Measurements from ENCODE around the gene ZFP37.
A peak's percentile ranks its signal among the peaks of the same experiment; 100 is the strongest.
"Not testable (repeated sequence)": the region's sequence is repeated elsewhere in the genome, so short reads cannot be mapped to it uniquely, and the experiment has no call there.

ZFP37 gene

GRCh38 chr9:113056191-113057106 lies at the start of gene ZFP37:
Gene ZFP37, minus strand, starts transcription at chr9:113056724. Its CDS starts 36 bp downstream, at chr9:113056688.
- peak; percentile 43 to 67 for DNase-seq (ENCODE audit: extremely low read depth in 1 of 2, low read depth in 1 of 2)

DNA sequence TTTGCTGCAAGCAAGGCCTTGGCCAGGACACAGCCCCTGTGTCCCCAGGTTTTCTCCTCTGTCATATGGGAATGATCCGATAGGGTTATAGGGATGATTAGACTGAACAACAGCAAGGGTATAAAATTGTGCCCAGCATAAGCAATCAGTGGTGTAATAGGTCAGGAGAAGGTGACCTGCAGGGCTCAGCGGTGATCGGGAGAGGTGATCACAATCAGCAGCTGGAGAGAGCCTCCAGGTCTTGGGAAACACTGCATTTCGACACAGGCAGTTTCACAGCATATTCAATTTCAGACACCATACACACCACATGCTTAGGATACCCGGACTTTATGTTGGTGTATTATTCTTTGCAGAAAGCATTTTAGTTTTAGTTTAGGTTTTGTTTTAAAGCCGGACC lies 48.8 kb upstream of the ZFP37 start:
- not testable (repeated sequence) for DNase-seq (ENCODE audit: extremely low read depth in 1 of 2, low read depth in 1 of 2)

GRCh38 chr9:113095561-113095960 lies 39.0 kb upstream of the ZFP37 start:
- no peak for DNase-seq (ENCODE audit: extremely low read depth in 1 of 2, low read depth in 1 of 2)

- not testable (repeated sequence) for DNase-seq (ENCODE audit: extremely low read depth in 1 of 2, low read depth in 1 of 2)
Observed at GRCh38 chr9:113089924-113090323, 33.4 kb upstream of the ZFP37 start.

DNA sequence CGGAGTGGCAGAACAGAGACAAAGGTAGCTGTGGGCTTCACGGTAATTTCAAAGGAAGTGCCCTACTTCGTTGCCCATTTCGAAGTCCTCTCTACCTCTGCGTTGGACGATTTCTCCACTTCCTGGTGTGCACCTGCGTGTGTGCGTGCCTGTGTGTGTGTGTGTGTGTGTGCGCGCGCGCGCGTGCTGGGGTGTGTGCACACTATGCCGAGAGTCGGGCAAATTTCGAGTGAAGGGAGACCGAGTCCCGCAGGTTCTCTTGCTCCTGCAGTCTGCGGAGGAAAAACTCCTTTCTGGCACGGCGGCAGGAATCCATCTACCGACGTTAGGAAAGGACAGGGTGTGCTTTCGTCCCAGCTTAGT lies 32.6 kb upstream of the ZFP37 start:
- DNase-seq (ENCODE audit: extremely low read depth in 1 of 2, low read depth in 1 of 2) = not testable (repeated sequence)

- DNase-seq (ENCODE audit: extremely low read depth in 1 of 2, low read depth in 1 of 2) = not testable (repeated sequence)
Observed at GRCh38 chr9:113088456-113089142, 32.1 kb upstream of the ZFP37 start.

DNA sequence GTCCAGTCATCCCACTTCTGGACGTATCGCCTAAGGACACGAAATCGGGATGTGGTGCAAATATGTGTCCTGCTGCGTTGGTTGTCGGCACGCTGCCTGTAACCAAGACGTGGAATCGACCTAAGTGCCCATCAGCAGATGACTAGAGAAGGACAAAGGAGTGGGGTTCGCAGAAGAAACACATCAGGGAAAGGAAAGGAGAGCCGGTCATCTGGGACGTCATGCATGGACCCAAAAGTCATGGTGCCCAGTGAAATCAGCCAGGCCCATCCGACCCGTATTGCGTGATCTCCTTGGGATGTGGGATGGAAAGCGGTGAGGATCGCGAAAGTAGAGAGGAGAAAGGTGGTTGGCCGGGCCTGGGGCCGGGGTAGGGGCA lies 6.4 kb upstream of the ZFP37 start:
- not testable (repeated sequence) for DNase-seq (ENCODE audit: extremely low read depth in 1 of 2, low read depth in 1 of 2)

DNA sequence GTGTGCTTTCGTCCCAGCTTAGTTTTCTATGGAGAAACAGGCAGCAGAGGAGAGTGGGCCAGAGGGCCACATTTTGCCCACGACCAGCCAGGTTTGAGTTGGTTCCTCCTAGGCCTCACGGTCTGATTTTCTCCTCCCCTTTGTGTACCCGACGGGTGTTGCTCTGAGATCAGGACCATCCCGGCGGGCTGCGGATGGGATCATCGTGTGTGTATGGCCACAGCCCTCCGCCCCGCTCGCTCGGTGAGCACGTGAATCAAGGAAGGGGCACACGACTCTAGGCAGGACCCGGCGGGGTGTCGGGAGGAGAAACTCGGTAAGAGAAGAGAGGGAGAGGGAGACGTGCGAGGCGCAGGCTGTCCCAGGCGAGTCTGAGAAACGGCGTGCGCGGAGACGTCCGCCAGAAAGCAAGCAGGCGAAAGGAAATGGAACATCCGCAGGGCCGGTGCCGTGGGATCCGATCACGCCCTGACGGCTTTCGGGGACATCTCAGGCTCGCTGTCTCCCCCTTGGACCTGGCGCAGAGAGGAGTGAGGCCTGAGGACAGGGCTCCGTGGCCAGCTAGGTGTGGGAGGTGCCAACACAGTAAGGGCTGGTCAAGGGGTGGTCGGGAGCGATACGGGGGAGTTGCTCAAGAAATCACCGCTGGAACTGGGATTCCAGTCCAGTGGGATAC lies 5.9 kb upstream of the ZFP37 start:
- DNase-seq (ENCODE audit: extremely low read depth in 1 of 2, low read depth in 1 of 2) = not testable (repeated sequence)

GRCh38 chr9:113061072-113061850 lies 4.7 kb upstream of the ZFP37 start:
- not testable (repeated sequence) for DNase-seq (ENCODE audit: extremely low read depth in 1 of 2, low read depth in 1 of 2)

DNA sequence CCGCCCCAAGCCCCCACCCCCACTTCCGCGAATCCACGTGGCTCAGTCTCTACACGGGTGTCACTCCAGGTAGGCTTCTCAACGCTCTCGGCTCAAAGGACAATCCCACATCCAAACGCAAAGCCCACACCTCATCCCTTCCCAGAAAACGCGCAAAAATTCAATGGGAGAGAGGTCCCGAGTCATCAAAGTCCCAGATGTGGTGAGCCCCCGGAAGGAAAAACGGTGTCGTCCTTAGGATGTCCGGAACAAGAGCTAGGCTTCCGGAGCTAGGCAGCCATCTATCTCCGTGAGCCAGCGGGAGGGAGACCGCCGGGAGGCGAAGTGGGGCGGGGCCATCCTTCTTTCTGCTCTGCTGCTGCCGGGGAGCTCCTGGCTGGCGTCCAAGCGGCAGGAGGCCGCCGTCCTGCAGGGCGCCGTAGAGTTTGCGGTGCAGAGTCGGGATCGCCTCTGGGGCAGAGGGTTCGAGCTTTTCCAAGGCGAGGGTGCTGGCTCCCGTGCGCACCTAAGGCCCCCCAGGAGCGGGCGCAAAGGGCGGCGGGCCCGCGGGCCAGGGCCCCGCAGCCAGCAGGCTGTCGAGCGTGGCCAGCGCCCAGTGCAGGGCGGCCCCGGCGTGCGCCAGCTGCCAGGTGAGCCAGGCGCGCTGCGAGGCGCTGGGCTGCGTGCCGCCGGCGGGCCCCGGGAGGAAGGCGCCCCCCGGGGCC lies 3.2 kb upstream of the ZFP37 start:
- not testable (repeated sequence) for DNase-seq (ENCODE audit: extremely low read depth in 1 of 2, low read depth in 1 of 2)

GRCh38 chr9:113057193-113057592 lies 669 bp upstream of the ZFP37 start:
- no peak for DNase-seq (ENCODE audit: extremely low read depth in 1 of 2, low read depth in 1 of 2)

GRCh38 chr9:113042884-113043657 lies 13.5 kb downstream of the ZFP37 start:
- no peak for DNase-seq (ENCODE audit: extremely low read depth in 1 of 2, low read depth in 1 of 2)

DNA sequence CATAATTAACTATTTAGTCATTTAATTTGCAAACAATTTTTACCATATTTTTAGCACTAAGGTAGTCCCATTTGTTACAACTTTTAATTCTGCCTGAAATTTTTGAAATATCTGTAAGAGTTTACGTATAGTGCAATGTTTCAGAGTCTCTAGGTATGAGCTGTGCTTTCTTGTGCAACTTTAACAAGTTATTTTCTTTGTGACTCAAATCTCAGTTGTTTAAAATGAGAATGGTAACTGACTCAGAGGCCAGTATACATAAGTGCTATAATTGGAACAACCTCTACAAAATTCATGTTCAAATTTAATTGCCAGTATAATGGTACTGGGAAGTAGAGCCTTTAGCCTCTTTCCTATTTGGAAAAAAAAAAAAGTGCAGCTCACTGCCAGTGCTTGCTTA lies 30.3 kb downstream of the ZFP37 start:
- DNase-seq (ENCODE audit: extremely low read depth in 1 of 2, low read depth in 1 of 2) = no peak

DNA sequence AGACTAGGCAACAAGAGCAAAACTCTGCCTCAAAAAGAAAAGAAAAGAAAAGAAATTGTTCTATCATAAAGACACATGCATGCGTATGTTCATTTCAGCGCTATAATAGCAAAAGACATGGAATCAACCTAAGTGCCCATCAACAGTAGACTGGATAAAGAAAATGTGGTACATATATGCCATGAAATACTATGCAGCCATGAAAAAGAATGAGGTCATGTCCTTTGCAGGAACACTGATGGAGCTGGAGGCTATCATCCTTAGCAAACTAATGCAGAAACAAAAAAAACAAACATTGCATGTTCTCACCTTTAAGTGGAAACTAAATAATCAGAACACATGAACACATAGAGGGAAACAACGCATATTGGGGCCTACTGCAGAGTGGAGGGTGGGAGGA lies 38.3 kb downstream of the ZFP37 start:
- no peak for DNase-seq (ENCODE audit: extremely low read depth in 1 of 2, low read depth in 1 of 2)

DNA sequence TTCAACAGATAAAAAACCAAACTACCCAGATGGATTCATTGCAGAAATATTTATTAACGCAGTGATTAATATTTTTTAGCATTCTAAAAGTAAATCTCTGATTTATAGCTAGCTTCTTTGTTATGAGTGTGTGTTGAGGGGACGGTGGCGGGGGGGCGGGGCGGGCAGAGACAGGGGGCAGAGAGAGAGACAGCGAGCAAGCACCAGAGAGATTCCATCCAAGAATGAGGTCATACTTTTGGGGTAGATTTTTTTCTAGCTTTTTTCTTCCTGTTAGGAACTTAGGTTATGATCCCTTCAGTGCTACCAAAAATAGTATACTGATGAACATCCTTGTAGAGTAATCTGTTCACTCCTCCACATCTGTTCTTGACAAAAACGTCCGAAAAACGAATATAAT lies 44.0 kb downstream of the ZFP37 start:
- no peak for DNase-seq (ENCODE audit: extremely low read depth in 1 of 2, low read depth in 1 of 2)

GRCh38 chr9:113011911-113012381 lies 44.6 kb downstream of the ZFP37 start, which contains the start of gene ZNF883:
Gene ZNF883, minus strand, starts transcription at chr9:113012192.
- peak in 1 of 2 donors; percentile 14 for DNase-seq (ENCODE audit: extremely low read depth in 1 of 2, low read depth in 1 of 2)

DNA sequence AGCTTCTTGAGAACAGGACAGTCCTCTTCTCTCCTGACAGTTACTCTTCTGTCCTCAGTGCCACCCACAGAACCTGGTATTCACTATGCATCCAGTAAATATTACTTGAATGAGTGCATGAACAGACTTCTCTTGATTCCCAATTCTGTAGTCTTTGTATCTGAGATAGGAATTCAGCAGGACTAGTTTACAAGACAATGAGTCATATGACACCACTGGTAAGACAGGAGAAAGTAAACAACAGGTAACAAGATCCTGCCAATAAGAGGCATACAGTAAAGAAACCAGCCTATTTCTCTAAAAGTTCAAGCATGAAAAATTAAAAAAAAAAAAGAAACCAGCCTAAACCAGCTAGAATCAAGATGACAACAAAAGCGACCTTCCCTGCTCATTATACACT lies 50.7 kb downstream of the ZFP37 start:
- no peak for DNase-seq (ENCODE audit: extremely low read depth in 1 of 2, low read depth in 1 of 2)

GRCh38 chr9:112997236-112997941 lies 59.1 kb downstream of the ZFP37 start:
- DNase-seq (ENCODE audit: extremely low read depth in 1 of 2, low read depth in 1 of 2) = no peak

All from stimulated activated CD8-positive, alpha-beta memory T cell treated with anti-CD3 and anti-CD28 coated beads, Interleukin-7, amount 100 ng/mL, for 48 hours (primary cell).